ENCODE results near the gene WNT10A. TPM values are rescaled to one million over a fixed set of nuclear protein-coding genes. Genes with fewer than 3 reads are reported as not detected.

The WNT10A gene
- total RNA-seq, 1 donor from 2014 or later, result not detected

- H3K27me3 Mint-ChIP-seq, result peaks cover 84% of the 10 kb centered on the region
- H3K36me3 Mint-ChIP-seq (ENCODE audit: insufficient read depth), result no peaks in the 10 kb centered on the region
- H3K9me3 Mint-ChIP-seq (ENCODE audit: low read depth), result no peaks in the 10 kb centered on the region
- no peak for DNase-seq (ENCODE audit: low spot score, unreplicated experiment)
- H3K27ac Mint-ChIP-seq, result no peak overlapping the region
- peaks cover 1% of the 10 kb centered on the region for H3K4me1 Mint-ChIP-seq (ENCODE audit: low read depth)
- TF ChIP-seq CTCF (IDR thresholded peaks at IDR 0.05; ENCODE audit: unreplicated experiment), result no peak
- H3K4me3 Mint-ChIP-seq (ENCODE audit: low read depth), result no peak overlapping the region
These were observed 2.3 kb downstream of the WNT10A start for GRCh38 chr2:218882866-218883366.

DNA sequence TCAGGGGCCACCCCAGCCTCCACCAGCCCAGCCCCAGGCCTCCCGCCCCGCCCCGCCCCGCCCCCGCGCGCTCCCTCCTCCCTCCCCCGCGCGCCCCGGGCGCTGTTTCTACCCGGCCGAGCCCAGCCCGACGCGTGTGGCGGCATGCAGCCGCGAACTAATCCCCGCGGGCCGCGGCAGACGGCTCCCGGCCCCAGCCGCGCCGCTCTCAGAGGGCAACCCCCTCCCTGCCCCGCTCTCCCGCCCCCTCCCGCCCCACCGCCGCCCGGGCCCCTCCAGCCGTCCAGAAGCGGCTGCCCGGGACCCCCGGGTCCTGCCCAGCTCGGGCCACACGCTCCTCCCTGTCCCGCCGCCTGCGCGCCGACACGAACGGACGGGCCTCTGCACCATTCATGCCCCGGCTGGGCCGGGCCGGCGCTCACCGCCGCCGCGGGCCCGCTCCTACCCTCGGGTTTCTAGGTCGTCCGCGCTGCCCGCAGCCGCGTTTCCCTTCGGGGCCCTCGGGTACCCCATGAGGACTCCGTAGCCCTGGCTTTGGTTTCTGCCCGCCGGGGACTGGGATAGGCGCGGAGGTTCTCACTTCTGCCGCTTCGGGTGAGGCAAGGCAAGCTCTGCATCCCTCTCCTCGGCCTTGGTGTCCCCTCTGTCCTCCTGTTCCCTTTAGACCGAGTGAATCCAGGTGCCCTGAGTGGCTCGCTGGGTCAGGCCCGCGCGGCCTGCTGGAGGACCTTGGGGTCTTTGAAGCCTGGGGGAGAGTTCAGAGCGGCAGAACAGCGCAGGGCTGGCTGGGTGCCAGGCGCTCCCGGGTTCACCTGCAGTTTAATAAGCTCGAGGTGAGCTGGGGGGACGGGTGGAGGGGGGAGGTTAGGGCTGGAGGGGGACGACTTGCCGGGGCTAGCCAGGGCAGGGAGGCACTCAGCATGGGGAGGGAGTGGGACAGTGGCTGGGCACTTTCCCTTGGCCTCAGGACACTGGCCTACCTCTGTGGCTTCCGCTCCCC lies 3.1 kb downstream of the WNT10A start:
- no peak for TF ChIP-seq CTCF (IDR thresholded peaks at IDR 0.05; ENCODE audit: unreplicated experiment)
- Mint-ChIP-seq H3K27me3 (peaks cover 81% of the 10 kb centered on the region), H3K9me3 (ENCODE audit: low read depth) (no peaks in the 10 kb centered on the region), H3K4me1 (ENCODE audit: low read depth) (peaks cover 1% of the 10 kb centered on the region), H3K4me3 (ENCODE audit: low read depth) (no peak overlapping the region), H3K27ac (no peak overlapping the region), H3K36me3 (ENCODE audit: insufficient read depth) (no peaks in the 10 kb centered on the region)
- no peak for DNase-seq (ENCODE audit: low spot score, unreplicated experiment)

GRCh38 chr2:218884519-218884918 lies 3.9 kb downstream of the WNT10A start:
- no peaks in the 10 kb centered on the region for H3K9me3 Mint-ChIP-seq (ENCODE audit: low read depth)
- peaks cover 1% of the 10 kb centered on the region for H3K4me1 Mint-ChIP-seq (ENCODE audit: low read depth)
- H3K36me3 Mint-ChIP-seq (ENCODE audit: insufficient read depth), result no peaks in the 10 kb centered on the region
- peaks cover 83% of the 10 kb centered on the region for H3K27me3 Mint-ChIP-seq
- no peak for TF ChIP-seq CTCF (IDR thresholded peaks at IDR 0.05; ENCODE audit: unreplicated experiment)
- no peak for DNase-seq (ENCODE audit: low spot score, unreplicated experiment)
- no peak overlapping the region for H3K27ac Mint-ChIP-seq
- no peak overlapping the region for H3K4me3 Mint-ChIP-seq (ENCODE audit: low read depth)

GRCh38 chr2:218885981-218886947 lies 5.6 kb downstream of the WNT10A start:
- no peaks in the 10 kb centered on the region for H3K4me1 Mint-ChIP-seq (ENCODE audit: low read depth)
- DNase-seq (ENCODE audit: low spot score, unreplicated experiment), result no peak
- H3K27me3 Mint-ChIP-seq, result peaks cover 87% of the 10 kb centered on the region
- H3K4me3 Mint-ChIP-seq (ENCODE audit: low read depth), result no peak overlapping the region
- no peak for TF ChIP-seq CTCF (IDR thresholded peaks at IDR 0.05; ENCODE audit: unreplicated experiment)
- H3K27ac Mint-ChIP-seq, result no peak overlapping the region
- H3K36me3 Mint-ChIP-seq (ENCODE audit: insufficient read depth), result no peaks in the 10 kb centered on the region
- H3K9me3 Mint-ChIP-seq (ENCODE audit: low read depth), result no peaks in the 10 kb centered on the region

DNA sequence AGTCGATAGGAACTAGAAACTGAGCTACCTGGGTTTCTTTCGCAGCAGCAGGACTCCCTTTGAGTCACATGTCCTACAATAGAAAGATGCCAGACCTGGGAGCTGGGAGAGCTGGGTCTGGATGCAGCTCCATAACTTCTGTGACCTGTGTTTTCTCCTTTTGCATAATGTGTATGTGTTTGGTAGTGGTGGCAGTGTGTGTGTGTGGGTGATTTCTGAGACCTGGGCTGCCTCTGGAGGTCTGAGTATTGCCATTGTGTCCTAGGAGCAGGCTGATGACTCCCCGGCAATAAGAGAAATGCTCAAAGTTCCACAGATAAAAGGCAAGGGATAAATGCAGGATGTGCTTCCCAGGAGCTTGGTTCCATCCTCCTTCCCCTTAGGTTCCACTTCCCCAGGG lies 6.4 kb downstream of the WNT10A start:
- H3K9me3 Mint-ChIP-seq (ENCODE audit: low read depth), result no peaks in the 10 kb centered on the region
- TF ChIP-seq CTCF (IDR thresholded peaks at IDR 0.05; ENCODE audit: unreplicated experiment), result no peak
- no peak overlapping the region for H3K4me3 Mint-ChIP-seq (ENCODE audit: low read depth)
- DNase-seq (ENCODE audit: low spot score, unreplicated experiment), result no peak
- no peaks in the 10 kb centered on the region for H3K4me1 Mint-ChIP-seq (ENCODE audit: low read depth)
- peaks cover 87% of the 10 kb centered on the region for H3K27me3 Mint-ChIP-seq
- no peaks in the 10 kb centered on the region for H3K36me3 Mint-ChIP-seq (ENCODE audit: insufficient read depth)
- H3K27ac Mint-ChIP-seq, result no peak overlapping the region
